Psoas muscle (tissue), 8 donors: ENCODE results near the gene NLRC5. TPM values are rescaled to one million over a fixed set of nuclear protein-coding genes. Genes with fewer than 3 reads are reported as not detected.

ENCODE experiments used
- ATAC-seq, 4 donors: fragments of 200-7000 bp; cut with Tn5 transposase; one replicate each; pipeline ENCODE4 v1.9.1; 2020; ENCODE audit warnings: moderate library complexity in 3 of 4, mild to moderate bottlenecking in 2 of 4
- DNase-seq, 2 donors: peaks; one replicate each; pipeline ENCODE4 v3.0.0-alpha.2; 2020
- H3K27ac ChIP-seq: fragments of 200-600 bp; one replicate; pipeline ENCODE4 v1.8.0; 2022
- H3K27me3 ChIP-seq, 3 donors: fragments of 200-600 bp in 1 of 3; one replicate each; pipeline versions ENCODE4 v1.6.1 to v1.8.0; 2013 to 2022; ENCODE audit warnings: low read length in 2 of 3, mild to moderate bottlenecking in 2 of 3, moderate library complexity in 1 of 3; ENCODE audit not compliant: insufficient read depth in 3 of 3
- H3K36me3 ChIP-seq, 2 donors: fragments of 200-600 bp in 1 of 2; one replicate each; pipeline versions ENCODE4 v1.6.1 to v1.8.0; 2013 to 2022; ENCODE audit warnings: low read depth in 1 of 2, mild to moderate bottlenecking in 1 of 2, moderate library complexity in 1 of 2; ENCODE audit not compliant: insufficient read depth in 1 of 2
- H3K4me1 ChIP-seq: fragments of 200-600 bp; one replicate; pipeline ENCODE4 v1.8.0; 2022
- H3K4me3 ChIP-seq: fragments of 200-600 bp; one replicate; pipeline ENCODE4 v1.8.0; 2022; ENCODE audit warnings: mild to moderate bottlenecking
- H3K9me3 ChIP-seq: fragments of 200-600 bp; one replicate; pipeline ENCODE4 v1.8.0; 2022
- WGBS, 3 donors: extraction: QIAGEN DNeasy Blood & Tissue Kit; methylation state at CpG; one replicate each; pipeline versions ENCODE4 v1.1.6 to v1.1.7; 2013; 5-methylcytosine and 5-hydroxymethylcytosine counted together
- intact Hi-C, 2 donors: fragments of 100-400 bp; cut with DNase I; formaldehyde crosslinking; loops; one replicate each; pipeline versions ENCODE4 v1.11.0 to v1.14.2; 2022
- polyA plus RNA-seq, 3 donors: library from polyadenylated mRNA; stranded (reverse); fragments of 200-250 nt; gene quantifications; one replicate each; pipeline ENCODE4 v1.2.3, GENCODE V29; 2013
- total RNA-seq, 4 donors: library from RNA; stranded (reverse); fragmentation: NEBNext Ultra II Directional in 2 of 4; extraction: Animal tissue kit (Norgen Biotek cat#: 25700) in 2 of 4; gene quantifications; one replicate each; pipeline versions ENCODE4 v1.2.1 to v1.2.4, GENCODE V29; 2021 to 2023
- TF ChIP-seq, protein P1 (sequence below): fragments of 200-600 bp; IDR thresholded peaks from one replicate; pipeline ENCODE4 v1.8.0; 2022; ENCODE audit warnings: antibody characterized with exemption
- donor health status: healthy with polysubstance abuse.
- donor health status: DM: no; HTN: no; CAD: no; lungs with moderate emphysema.
- donor health status: Bipolar disorder and iron deficiency.
- donor health status: healthy.
- donor health status: DM: yes; HTN: yes; CAD: no.
- donor health status: DM: no; HTN: no; CAD: no.
- donor health status: DM: no; HTN: no; CAD: no.
- donor health status: DM: yes; HTN: yes; CAD: no.

Gene NLRC5
- total and polyA plus RNA-seq, 7 donors, result 2.3 to 13.6 (median 6.4) TPM

DNA sequence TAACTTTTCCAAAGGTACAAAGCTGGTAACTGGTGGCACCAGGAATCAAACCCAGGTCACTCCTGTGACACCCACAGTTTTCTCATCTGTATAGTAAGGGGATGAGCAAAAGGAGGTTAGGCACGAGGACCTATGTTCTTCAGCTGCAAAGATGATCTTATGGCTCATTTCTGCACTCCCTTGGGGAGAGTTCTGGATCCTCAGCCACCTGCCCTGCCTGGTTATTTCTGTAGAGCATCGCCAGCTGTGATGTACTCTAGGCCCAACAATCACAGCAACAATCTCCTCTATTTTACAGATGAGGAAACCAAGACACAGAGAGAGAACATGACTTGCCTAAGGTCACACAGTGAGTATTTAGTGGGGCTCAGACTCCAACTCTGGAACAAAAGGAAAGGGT is 97.6 kb downstream of the NLRC5 start:
- intact Hi-C loops, result loop anchor here in 1 of 2 donors (10.0 kb wide), 2 partner anchors 208 to 328 kb away; no protein-coding TSS in a partner anchor
- Histone ChIP-seq H3K27me3 (no peaks in the 10 kb centered on the region), H3K9me3 (no peaks in the 10 kb centered on the region), H3K4me3 (no peak overlapping the region), H3K4me1 (no peaks in the 10 kb centered on the region), H3K27ac (no peak overlapping the region), H3K36me3 (no peaks in the 10 kb centered on the region)
- WGBS, 3 donors, result 68 to 70% (median 69%) methylated on average over 2 of the region's 2 CpGs
- DNase-seq (no peak), ATAC-seq (no peak)
- TF ChIP-seq, protein P1, sequence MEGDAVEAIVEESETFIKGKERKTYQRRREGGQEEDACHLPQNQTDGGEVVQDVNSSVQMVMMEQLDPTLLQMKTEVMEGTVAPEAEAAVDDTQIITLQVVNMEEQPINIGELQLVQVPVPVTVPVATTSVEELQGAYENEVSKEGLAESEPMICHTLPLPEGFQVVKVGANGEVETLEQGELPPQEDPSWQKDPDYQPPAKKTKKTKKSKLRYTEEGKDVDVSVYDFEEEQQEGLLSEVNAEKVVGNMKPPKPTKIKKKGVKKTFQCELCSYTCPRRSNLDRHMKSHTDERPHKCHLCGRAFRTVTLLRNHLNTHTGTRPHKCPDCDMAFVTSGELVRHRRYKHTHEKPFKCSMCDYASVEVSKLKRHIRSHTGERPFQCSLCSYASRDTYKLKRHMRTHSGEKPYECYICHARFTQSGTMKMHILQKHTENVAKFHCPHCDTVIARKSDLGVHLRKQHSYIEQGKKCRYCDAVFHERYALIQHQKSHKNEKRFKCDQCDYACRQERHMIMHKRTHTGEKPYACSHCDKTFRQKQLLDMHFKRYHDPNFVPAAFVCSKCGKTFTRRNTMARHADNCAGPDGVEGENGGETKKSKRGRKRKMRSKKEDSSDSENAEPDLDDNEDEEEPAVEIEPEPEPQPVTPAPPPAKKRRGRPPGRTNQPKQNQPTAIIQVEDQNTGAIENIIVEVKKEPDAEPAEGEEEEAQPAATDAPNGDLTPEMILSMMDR, result no peak

GRCh38 chr16:57089406-57089805 is 100.0 kb downstream of the NLRC5 start:
- H3K36me3 ChIP-seq, result no peaks in the 10 kb centered on the region
- no peak for ATAC-seq
- peaks cover 5% of the 10 kb centered on the region for H3K4me1 ChIP-seq
- no peaks in the 10 kb centered on the region for H3K9me3 ChIP-seq
- 59 to 69% (median 64%) methylated on average over 8 of the region's 8 CpGs for WGBS, 3 donors
- TF ChIP-seq, protein P1, result no peak
- H3K4me3 ChIP-seq, result no peak overlapping the region
- no peak overlapping the region for H3K27ac ChIP-seq
- DNase-seq, result no peak
- no peaks in the 10 kb centered on the region for H3K27me3 ChIP-seq
- intact Hi-C loops, result loop anchor here in 1 of 2 donors (10.0 kb wide), 2 partner anchors 205 to 325 kb away; no protein-coding TSS in a partner anchor

DNA sequence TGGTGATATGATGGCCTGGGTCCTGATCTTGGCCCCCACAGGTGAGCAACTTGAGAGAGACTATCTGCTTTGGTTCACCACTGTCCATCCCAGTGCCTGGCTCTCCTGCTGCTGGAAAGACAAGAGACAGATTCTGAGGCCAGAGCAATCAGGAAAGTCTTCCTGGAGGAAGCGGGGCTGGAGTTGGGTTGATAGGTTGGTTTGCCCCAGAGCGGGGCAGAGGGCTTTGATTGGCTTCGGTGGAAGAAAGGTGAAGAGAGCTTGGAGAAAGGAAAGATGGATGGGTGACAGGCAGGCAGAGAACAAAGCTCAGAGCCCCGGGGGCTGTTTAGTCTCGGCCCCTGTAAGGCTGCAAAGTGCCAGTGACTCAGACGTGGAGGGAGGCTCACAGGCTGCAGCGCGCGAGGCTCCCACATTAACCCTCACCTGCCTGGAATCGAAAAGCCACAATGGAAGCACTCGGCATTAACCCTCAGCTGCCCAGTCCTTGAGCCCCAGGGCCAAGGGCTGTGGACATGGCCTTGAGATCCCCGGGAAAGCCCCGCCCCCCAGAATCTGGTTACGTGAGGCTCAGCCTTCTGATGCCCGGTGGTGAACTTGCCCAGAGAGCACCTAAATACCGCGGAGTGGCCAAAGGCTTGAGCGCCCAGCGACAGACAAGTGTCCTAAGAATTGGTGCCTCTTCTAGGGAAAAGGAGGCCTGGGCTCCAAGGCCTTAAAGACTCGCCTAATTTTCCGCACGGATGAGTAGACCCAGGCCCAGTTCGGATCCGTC is 102.0 kb downstream of the NLRC5 start:
- Histone ChIP-seq H3K4me1 (peaks cover 5% of the 10 kb centered on the region), H3K9me3 (no peaks in the 10 kb centered on the region), H3K27ac (peak overlapping the region; percentile 75), H3K36me3 (no peaks in the 10 kb centered on the region), H3K4me3 (peak overlapping the region; percentile 81), H3K27me3 (no peaks in the 10 kb centered on the region)
- intact Hi-C loops, result loop anchor here in 1 of 2 donors (10.0 kb wide), 1 partner anchor 53 kb away; no protein-coding TSS in a partner anchor
- WGBS, 3 donors, result 28 to 31% (median 29%) methylated on average over 24 of the region's 24 CpGs
- peak; percentile 51 to 59 for DNase-seq
- peak in 3 of 4 donors; percentile 24 to 33 (median 32) for ATAC-seq
- TF ChIP-seq, protein P1, result no peak

DNA sequence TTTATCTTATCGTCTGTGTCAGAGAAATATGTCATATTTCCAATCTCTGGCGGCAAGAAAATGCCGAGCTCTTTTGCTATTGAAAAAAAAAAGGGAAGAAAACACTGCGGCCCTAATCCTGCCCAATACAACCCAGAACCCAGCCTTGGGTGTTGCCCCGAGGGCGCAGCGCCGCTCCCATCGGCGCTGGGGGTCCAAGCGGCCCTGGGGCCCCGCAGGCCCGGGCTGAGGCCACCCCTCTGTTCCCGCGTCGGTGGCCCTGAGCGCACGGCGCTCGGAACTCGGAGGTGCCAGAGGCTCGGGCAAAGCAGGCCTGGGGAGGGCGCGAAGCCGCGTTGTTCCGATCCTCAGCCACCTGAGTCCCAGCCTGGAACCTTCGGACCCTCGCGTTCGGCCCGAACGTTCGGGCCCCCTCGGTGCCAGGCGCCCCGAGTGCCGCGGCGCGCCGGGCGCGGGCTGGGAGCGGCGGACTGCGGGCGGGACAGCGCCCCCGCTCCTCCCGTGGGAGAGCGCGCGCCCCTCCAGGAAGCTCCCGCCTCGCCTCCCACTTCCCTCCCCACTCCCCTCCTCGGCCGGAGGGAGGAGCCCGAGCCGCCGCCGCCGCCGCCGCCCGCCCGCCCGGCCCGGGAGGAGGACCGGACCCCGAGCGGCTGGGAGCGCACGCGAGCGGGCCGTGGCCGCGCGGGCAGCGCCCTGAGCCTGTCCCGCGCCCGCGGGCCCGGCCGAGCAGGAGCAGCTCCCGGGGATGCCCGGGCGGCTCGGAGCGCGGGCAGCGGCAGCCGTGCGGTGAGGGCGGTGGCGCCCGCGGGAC is 102.8 kb downstream of the NLRC5 start, which contains the start of gene CPNE2:
TSS of gene CPNE2 (plus strand) at position 609 of the 811 bp plus-strand sequence. CDS start 18,160 bp downstream, outside the sequence.
- ATAC-seq (peak; percentile 71 to 91 (median 84)), DNase-seq (peak; percentile 66 to 80)
- 1% methylated on average over 50 to 100 of the region's 100 CpGs for WGBS, 3 donors
- Histone ChIP-seq H3K4me1 (peaks cover 5% of the 10 kb centered on the region), H3K4me3 (peak within 1 kb of the TSS; percentile 81), H3K27ac (peak within 1 kb of the TSS; percentile 75), H3K27me3 (no peaks in the 10 kb centered on the region), H3K9me3 (no peaks in the 10 kb centered on the region), H3K36me3 (no peaks in the 10 kb centered on the region)
- intact Hi-C loops, result loop anchor here in 1 of 2 donors (10.0 kb wide), 1 partner anchor 53 kb away; no protein-coding TSS in a partner anchor
- TF ChIP-seq, protein P1, result no peak
